Measurements from ENCODE around the gene MAL. TPM values are rescaled to one million over a fixed set of nuclear protein-coding genes. Genes with fewer than 3 reads are reported as not detected.

Gene MAL
- total and polyA plus RNA-seq, 8 donors = 3.2 to 198 (median 26.9) TPM

DNA sequence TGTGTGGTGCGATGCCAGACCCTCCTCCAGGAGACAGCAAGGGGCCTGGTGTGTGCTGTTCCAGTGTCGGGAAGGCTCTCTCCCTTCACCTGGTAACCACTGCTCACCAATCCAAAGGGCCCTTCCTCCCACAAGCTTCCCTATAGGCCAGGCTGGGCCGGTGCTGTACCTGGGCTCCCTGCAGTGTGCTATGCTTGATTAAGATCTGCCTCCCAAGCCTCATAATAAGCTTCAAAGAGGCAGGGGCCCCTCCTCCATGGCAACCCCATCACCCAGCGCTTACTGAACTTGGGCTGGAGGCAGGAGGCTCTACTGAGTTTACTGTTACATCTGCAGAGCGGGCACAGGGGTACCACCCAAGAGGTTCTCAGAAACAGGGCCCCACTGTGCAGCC is 4.5 kb upstream of the MAL start:
- intact Hi-C loops (cut with DNase I; ENCODE audit: low total_unique reads) = no loop called here
- DNase-seq = no peak

GRCh38 chr2:95021847-95022246 is 3.7 kb upstream of the MAL start:
- Histone ChIP-seq H3K27me3 (peaks cover 0 to 63% (median 39%) of the 10 kb centered on the region in 3 donors), H3K4me3 (no peak overlapping the region), H3K36me3 (no peaks in the 10 kb centered on the region), H3K4me1 (peaks cover 13 to 45% (median 21%) of the 10 kb centered on the region in 4 donors), H3K27ac (no peak overlapping the region), H3K9me3 (no peaks in the 10 kb centered on the region)
- intact Hi-C loops (cut with DNase I; ENCODE audit: low total_unique reads) = no loop called here
- TF ChIP-seq CTCF (IDR thresholded peaks at IDR 0.05) (no peak), EP300 (IDR thresholded peaks at IDR 0.05) (no peak), POLR2A (IDR thresholded peaks at IDR 0.05) (no peak), POLR2AphosphoS5 (IDR thresholded peaks at IDR 0.05) (no peak)
- no peak for DNase-seq
- WGBS, 5 donors = 68 to 78% (median 75%) methylated on average over 4 of the region's 4 CpGs

More for the DNA sequence above, 4.5 kb upstream of the MAL start:
- H3K27ac ChIP-seq = no peak overlapping the region
- no peaks in the 10 kb centered on the region for H3K36me3 ChIP-seq
- 74 to 85% (median 80%) methylated on average over 4 to 5 of the region's 5 CpGs for WGBS, 5 donors
- peaks cover 0 to 55% (median 31%) of the 10 kb centered on the region in 3 donors for H3K27me3 ChIP-seq
- TF ChIP-seq EP300 (IDR thresholded peaks at IDR 0.05) (no peak), CTCF (IDR thresholded peaks at IDR 0.05) (no peak), POLR2A (IDR thresholded peaks at IDR 0.05) (no peak), POLR2AphosphoS5 (IDR thresholded peaks at IDR 0.05) (no peak)
- no peak overlapping the region for H3K4me3 ChIP-seq
- H3K9me3 ChIP-seq = no peaks in the 10 kb centered on the region
- peaks cover 6 to 36% (median 13%) of the 10 kb centered on the region in 4 donors for H3K4me1 ChIP-seq

DNA sequence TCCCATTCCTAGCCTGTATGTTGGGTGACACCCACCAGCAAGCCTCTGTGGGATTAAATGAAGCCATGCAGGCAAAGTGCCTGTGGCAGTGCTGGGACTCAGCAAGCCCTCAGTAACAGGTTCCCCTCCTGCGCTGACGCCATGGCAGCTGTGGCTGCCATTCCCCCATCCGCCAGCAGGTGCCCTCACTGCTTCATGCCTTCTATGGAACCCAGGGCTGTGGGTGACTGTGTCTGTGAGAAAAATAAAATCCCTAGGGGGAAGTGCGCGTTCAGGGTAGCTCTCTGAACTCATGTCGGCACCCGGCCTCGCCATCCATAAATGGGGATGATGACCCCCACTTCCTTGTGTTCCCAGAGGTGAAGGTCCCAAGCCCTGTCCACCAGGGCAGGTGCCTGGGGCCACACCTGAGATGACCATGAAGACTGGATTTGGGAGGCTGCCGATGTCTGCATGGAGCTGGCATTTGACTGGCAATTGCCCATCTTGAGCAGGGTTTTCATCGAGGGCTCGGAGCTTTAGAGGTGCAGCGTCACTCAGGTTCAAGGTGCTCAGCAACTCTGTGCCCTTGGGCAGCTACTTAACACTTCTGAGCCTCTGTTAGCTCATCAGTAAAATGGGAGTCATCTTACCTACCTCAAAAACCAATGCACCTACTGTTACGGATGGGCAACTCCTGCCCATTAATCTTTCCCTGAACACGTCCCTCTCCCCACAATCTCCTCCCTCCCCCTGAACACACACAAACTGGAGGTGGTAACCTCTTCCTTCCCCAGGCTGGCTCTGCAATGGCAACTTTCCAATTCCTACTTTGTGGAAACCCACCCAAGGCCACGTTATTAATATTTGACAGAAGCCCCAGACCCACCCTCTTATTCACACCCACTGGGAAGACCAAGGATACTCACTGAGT is 2.9 kb upstream of the MAL start:
- Histone ChIP-seq H3K4me1 (peaks cover 13 to 46% (median 22%) of the 10 kb centered on the region in 4 donors), H3K4me3 (no peak overlapping the region), H3K27me3 (peaks cover 0 to 70% (median 46%) of the 10 kb centered on the region in 3 donors), H3K36me3 (no peaks in the 10 kb centered on the region), H3K9me3 (no peaks in the 10 kb centered on the region), H3K27ac (no peak overlapping the region)
- peak; percentile 79 to 92 for DNase-seq
- intact Hi-C loops (cut with DNase I; ENCODE audit: low total_unique reads) = no loop called here
- TF ChIP-seq CTCF (IDR thresholded peaks at IDR 0.05) = peak in 5 of 7 experiments; percentile 84 to 94 (median 91)
- TF ChIP-seq POLR2A (IDR thresholded peaks at IDR 0.05) = no peak
- TF ChIP-seq POLR2AphosphoS5 (IDR thresholded peaks at IDR 0.05) = peak in 1 of 3 donors; percentile 39
- WGBS, 5 donors = 14 to 21% (median 19%) methylated on average over 9 to 15 of the region's 15 CpGs

DNA sequence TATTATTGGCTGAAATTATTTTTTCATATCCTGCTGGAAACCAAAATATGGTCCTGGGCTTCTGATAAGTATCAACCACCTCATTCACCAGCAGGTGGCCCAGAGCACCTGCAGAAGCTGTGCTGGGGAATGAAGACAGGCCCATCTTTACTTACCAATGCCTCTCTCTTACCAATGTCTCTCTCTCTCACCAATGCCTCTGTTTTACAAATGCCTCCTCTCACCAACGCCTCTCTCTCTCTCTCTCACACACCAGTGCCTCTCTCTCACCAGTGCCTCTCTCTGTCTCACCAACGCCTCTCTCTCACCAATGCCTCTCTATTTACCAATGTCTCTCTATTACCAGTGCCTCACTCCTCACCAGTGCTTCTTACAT is 2.3 kb upstream of the MAL start:
- H3K36me3 ChIP-seq = no peaks in the 10 kb centered on the region
- WGBS, 5 donors = 43 to 54% (median 45%) methylated on average over 2 of the region's 2 CpGs
- peak; percentile 61 to 62 for DNase-seq
- peak in 2 of 7 experiments; percentile 13 to 32 for TF ChIP-seq CTCF (IDR thresholded peaks at IDR 0.05)
- TF ChIP-seq EP300 (IDR thresholded peaks at IDR 0.05) = no peak
- TF ChIP-seq POLR2A (IDR thresholded peaks at IDR 0.05) = no peak
- TF ChIP-seq POLR2AphosphoS5 (IDR thresholded peaks at IDR 0.05) = no peak
- peak overlapping the region in 1 of 5 donors; percentile 24 for H3K27ac ChIP-seq
- no peak overlapping the region for H3K4me3 ChIP-seq
- intact Hi-C loops (cut with DNase I; ENCODE audit: low total_unique reads) = no loop called here
- H3K27me3 ChIP-seq = peaks cover 0 to 76% (median 47%) of the 10 kb centered on the region in 3 donors
- no peaks in the 10 kb centered on the region for H3K9me3 ChIP-seq
- peaks cover 13 to 46% (median 22%) of the 10 kb centered on the region in 4 donors for H3K4me1 ChIP-seq

All from stomach (tissue), 9 donors.